Ovary (tissue), 9 donors: ENCODE results near the gene FAM114A2. TPM values are rescaled to one million over a fixed set of nuclear protein-coding genes. Genes with fewer than 3 reads are reported as not detected.

Experiments used
- DNase-seq, 5 donors: peaks; one replicate each; pipeline ENCODE4 v3.0.0-alpha.2; 2019 to 2020
- H3K27ac ChIP-seq, 2 donors: fragments of 200-600 bp; one replicate each; pipeline versions ENCODE4 v1.5.1 to v1.8.0; 2019 to 2022
- H3K27me3 ChIP-seq: fragments of 200-600 bp; one replicate; pipeline ENCODE4 v1.8.0; 2022
- H3K36me3 ChIP-seq: fragments of 200-600 bp; sonication (generic); one replicate; pipeline ENCODE4 v1.5.1; 2019
- H3K4me1 ChIP-seq: one replicate; pipeline ENCODE4 v1.8.1; 2013; ENCODE audit warnings: mild to moderate bottlenecking, moderate library complexity; ENCODE audit not compliant: insufficient read depth
- H3K4me3 ChIP-seq: fragments of 200-600 bp; sonication (generic); one replicate; pipeline ENCODE4 v1.5.1; 2017
- H3K9me3 ChIP-seq, 2 donors: fragments of 200-600 bp in 1 of 2; sonication (generic) in 1 of 2; one replicate each; pipeline versions ENCODE4 v1.5.1 to v1.8.1; 2013 to 2019; ENCODE audit warnings: mild to moderate bottlenecking in 1 of 2, moderate library complexity in 1 of 2
- EP300 ChIP-seq: sonication (generic); formaldehyde crosslinking; IDR thresholded peaks from one replicate; pipeline ENCODE4 v1.6.1; 2017; ENCODE audit warnings: antibody characterized with exemption
- POLR2A ChIP-seq: fragments of 450-650 bp; IDR thresholded peaks from one replicate; pipeline ENCODE4 v1.6.1; 2017; ENCODE audit warnings: antibody characterized with exemption, mild to moderate bottlenecking, moderate library complexity
- WGBS, 3 donors: extraction: QIAGEN DNeasy Blood & Tissue Kit in 1 of 3; methylation state at CpG; one replicate each; pipeline versions ENCODE4 v1.1.5 to v1.1.7; 2013 to 2017; 5-methylcytosine and 5-hydroxymethylcytosine counted together
- intact Hi-C, 4 donors: fragments of 100-400 bp; cut with DNase I; formaldehyde crosslinking; loops; one replicate each; pipeline versions ENCODE4 v1.11.0 to v1.15.1; 2022 to 2023
- polyA plus RNA-seq, 2 donors: library from polyadenylated mRNA; stranded (reverse); fragments of 200-250 nt in 1 of 2; fragments of 350-450 nt in 1 of 2; fragmentation: Illumina TruSeq in 1 of 2; extraction: RNeasy Lipid Tissue Mini Kit (QIAGEN cat#74804) in 1 of 2; gene quantifications; one replicate each; pipeline ENCODE4 v1.2.3, GENCODE V29; 2013 to 2014
- total RNA-seq, 7 donors: library from RNA; depleted of rRNA in 2 of 7; stranded (reverse); fragments of >200 nt in 2 of 7; fragmentation: NEBNext Ultra II Directional in 3 of 7; extraction: Animal tissue kit (Norgen Biotek cat#: 25700) in 3 of 7; gene quantifications; one replicate each; pipeline versions ENCODE4 v1.1.0 to v1.2.4, GENCODE V29; 2016 to 2023
- TF ChIP-seq, protein P1 (sequence below), 3 donors: fragments of 450-650 bp in 2 of 3; fragments of 200-600 bp in 1 of 3; IDR thresholded peaks; one replicate each; pipeline versions ENCODE4 v1.5.1 to v1.8.0; 2016 to 2022; ENCODE audit warnings: antibody characterized with exemption in 3 of 3, mild to moderate bottlenecking in 1 of 3
- donor health status: DM: no; HTN: no; CAD: no; lungs with moderate emphysema.
- donor health status: DM: no; HTN: no; CAD: no.
- donor health status: Bipolar disorder and iron deficiency.
- donor health status: DM: yes; HTN: yes; CAD: no.
- donor health status: DM: no; HTN: no; CAD: no.
- donor health status: DM: yes; HTN: yes; CAD: no.

FAM114A2 gene
- total and polyA plus RNA-seq, 9 donors, result 9.6 to 63.3 (median 33.1) TPM

DNA sequence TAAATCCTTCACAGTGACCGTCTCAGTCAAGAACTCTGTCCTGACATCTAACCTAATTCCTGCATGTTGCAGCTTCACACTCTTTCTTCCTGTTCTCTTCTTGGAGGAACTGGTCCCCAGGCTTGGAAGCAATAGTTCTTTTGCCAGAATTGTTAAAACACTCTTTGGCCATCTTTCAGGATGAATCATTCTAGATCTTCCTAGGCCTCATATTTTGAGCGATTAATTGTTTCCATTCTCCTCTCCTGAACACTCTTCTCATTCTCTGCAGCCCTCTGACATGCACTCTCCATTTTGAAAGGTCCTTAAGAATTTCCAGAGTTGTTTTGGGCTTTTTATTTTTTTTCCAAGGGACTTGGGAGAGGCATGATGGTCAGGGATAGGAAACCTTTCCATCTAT is 85.8 kb downstream of the FAM114A2 start:
- H3K9me3 ChIP-seq, result no peaks in the 10 kb centered on the region
- no peaks in the 10 kb centered on the region for H3K4me1 ChIP-seq
- no peaks in the 10 kb centered on the region for H3K36me3 ChIP-seq
- intact Hi-C loops, result no loop called here
- H3K4me3 ChIP-seq, result no peak overlapping the region
- 65 to 85% (median 69%) methylated on average over 2 of the region's 2 CpGs for WGBS, 3 donors
- no peaks in the 10 kb centered on the region for H3K27me3 ChIP-seq
- no peak overlapping the region for H3K27ac ChIP-seq
- no peak for TF ChIP-seq POLR2A
- TF ChIP-seq, protein P1, sequence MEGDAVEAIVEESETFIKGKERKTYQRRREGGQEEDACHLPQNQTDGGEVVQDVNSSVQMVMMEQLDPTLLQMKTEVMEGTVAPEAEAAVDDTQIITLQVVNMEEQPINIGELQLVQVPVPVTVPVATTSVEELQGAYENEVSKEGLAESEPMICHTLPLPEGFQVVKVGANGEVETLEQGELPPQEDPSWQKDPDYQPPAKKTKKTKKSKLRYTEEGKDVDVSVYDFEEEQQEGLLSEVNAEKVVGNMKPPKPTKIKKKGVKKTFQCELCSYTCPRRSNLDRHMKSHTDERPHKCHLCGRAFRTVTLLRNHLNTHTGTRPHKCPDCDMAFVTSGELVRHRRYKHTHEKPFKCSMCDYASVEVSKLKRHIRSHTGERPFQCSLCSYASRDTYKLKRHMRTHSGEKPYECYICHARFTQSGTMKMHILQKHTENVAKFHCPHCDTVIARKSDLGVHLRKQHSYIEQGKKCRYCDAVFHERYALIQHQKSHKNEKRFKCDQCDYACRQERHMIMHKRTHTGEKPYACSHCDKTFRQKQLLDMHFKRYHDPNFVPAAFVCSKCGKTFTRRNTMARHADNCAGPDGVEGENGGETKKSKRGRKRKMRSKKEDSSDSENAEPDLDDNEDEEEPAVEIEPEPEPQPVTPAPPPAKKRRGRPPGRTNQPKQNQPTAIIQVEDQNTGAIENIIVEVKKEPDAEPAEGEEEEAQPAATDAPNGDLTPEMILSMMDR (IDR thresholded peaks at IDR 0.05), result no peak
- no peak for TF ChIP-seq EP300
- DNase-seq, result no peak

DNA sequence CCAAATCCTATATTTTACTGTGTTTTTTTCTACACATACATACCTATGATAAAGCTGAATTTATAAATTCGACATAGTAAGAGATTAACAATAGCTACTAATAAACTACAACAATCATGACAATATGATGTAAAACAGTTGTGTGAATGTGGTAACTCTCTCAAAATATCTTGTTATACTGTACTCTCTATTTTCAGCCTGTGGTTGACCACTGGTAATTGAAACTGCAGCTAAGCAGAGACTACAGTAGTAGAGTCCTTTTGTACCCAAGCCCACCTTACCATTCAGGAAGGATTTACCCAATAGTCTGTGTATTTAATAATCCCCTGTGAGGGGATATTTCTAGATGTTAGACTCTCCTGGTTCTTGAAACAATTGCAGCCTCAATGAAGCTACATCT is 86.7 kb downstream of the FAM114A2 start:
- H3K4me3 ChIP-seq, result no peak overlapping the region
- no peaks in the 10 kb centered on the region for H3K4me1 ChIP-seq
- H3K27ac ChIP-seq, result no peak overlapping the region
- WGBS, 3 donors, result 73 to 83% (median 82%) methylated on average over 1 of the region's 1 CpG
- no peaks in the 10 kb centered on the region for H3K27me3 ChIP-seq
- no peak for DNase-seq
- H3K36me3 ChIP-seq, result no peaks in the 10 kb centered on the region
- intact Hi-C loops, result no loop called here
- H3K9me3 ChIP-seq, result no peaks in the 10 kb centered on the region
- TF ChIP-seq POLR2A, result no peak
- no peak for TF ChIP-seq EP300
- TF ChIP-seq, protein P1 (IDR thresholded peaks at IDR 0.05), result no peak

DNA sequence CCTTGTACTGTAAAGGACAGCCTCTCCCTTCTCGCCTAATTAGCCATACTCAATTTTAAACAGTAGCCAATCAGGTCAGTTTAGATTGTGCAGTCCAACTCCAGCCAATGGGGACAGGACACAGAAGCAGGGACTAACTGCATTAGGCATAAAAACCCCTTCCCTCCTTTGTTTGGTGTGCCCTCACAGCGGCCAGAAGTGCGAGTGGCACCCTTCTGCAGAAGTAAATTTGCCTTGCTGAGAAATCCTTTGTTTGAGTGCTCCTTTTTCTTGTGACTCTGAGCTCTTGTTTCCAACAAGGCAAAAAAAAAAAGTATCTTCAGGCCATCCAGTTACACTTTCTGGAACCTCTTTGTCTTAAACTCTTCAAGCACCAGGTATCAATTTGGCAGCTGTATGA is 97.4 kb downstream of the FAM114A2 start:
- H3K27me3 ChIP-seq, result no peaks in the 10 kb centered on the region
- H3K36me3 ChIP-seq, result no peaks in the 10 kb centered on the region
- H3K4me1 ChIP-seq, result no peaks in the 10 kb centered on the region
- TF ChIP-seq POLR2A, result no peak
- TF ChIP-seq, protein P1 (IDR thresholded peaks at IDR 0.05), result no peak
- no peak for TF ChIP-seq EP300
- WGBS, 3 donors, result 88 to 97% (median 95%) methylated on average over 3 of the region's 3 CpGs
- intact Hi-C loops, result no loop called here
- no peak for DNase-seq
- no peak overlapping the region for H3K4me3 ChIP-seq
- H3K27ac ChIP-seq, result no peak overlapping the region
- H3K9me3 ChIP-seq, result peaks cover 0 to 11% of the 10 kb centered on the region in 2 donors

Other genes starting within 250 kb of the FAM114A2 start
- 10 to 100 TPM; 15.9 to 33.2 (median 25.0) TPM for gene MFAP3, start 57 bp upstream of the FAM114A2 start, total RNA-seq
- 10 to 100 TPM in 1 of 2 donors, 1 to 10 TPM in 1; 9.1 to 23.2 TPM for gene MFAP3, start 57 bp upstream of the FAM114A2 start, polyA plus RNA-seq
- gene GALNT10, start 151.8 kb upstream of the FAM114A2 start, total RNA-seq, result 100 to 1,000 TPM in 3 of 7 donors, 10 to 100 TPM in 4; 37.2 to 119 (median 88.7) TPM
- 100 to 1,000 TPM in 1 of 2 donors, 10 to 100 TPM in 1; 34.5 to 206 TPM for gene GALNT10, start 151.8 kb upstream of the FAM114A2 start, polyA plus RNA-seq